Hematopoietic multipotent progenitor cell treated with erythropoietin and hydrocortisone succinate and interleukin-3 and kit ligand, for 8 days (in vitro differentiated cells): ENCODE measurements around the gene MCTS1.
"Not testable (repeated sequence)": the region's sequence is repeated elsewhere in the genome, so short reads cannot be mapped to it uniquely, and the experiment has no call there.

Experiments used
- DNase-seq: peaks from one replicate; pipeline ENCODE4 v3.0.0-alpha.2; 2015

MCTS1 gene, protein sequence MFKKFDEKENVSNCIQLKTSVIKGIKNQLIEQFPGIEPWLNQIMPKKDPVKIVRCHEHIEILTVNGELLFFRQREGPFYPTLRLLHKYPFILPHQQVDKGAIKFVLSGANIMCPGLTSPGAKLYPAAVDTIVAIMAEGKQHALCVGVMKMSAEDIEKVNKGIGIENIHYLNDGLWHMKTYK

DNA sequence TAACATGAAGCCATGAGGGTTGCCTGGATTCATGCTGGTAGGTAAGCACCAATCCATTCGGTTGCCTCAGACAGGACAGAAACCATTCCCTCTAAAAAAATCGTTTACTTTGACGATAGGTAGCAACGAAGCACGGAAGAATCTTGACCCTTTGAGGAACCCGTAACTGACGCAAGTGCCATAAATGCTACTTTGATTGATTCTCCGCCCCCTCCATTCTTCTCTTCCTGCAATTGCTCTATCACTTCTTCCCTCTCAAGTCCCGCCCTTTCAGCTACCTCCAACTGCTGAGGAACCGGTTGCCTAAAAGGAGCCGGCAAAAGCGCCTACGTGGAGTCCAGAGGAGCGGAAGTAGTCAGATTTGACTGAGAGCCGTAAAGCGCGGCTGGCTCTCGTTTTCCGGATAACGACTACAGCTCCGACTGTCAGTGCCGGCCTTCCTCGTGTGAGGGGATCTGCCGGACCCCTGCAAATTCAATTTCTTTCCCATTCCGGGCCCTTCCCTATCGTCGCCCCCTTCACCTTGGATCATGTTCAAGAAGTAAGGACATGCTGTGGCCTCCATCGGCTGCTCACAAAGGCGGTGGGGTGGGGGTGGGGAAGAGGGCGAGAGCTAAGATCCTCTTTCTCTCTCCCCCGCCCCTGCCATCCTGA lies at the start of gene MCTS1:
MCTS1 (plus strand) TSS at position 395 of the 654 bp plus-strand sequence; CDS start at position 531, 136 bp downstream.
- DNase-seq: peak; percentile 96

DNA sequence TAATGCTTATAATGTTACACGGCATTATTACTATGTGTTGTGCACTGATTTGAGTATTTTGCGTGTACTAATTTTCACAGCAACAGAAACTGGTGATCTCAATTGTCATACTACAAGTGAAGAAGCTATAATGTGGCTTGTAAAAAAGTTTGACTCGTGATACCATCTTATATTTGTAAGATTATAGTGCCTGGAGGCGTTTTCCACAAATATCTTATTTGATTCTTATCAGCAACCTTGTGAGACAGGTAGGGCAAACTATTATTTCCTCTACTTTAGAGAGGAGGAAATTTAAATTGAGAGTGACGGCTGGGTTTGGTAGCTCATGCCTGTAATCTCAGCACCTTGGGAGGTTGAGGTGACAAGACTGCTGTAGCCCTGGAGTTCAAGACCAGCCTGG lies 47.6 kb upstream of the MCTS1 start:
- no peak for DNase-seq

DNA sequence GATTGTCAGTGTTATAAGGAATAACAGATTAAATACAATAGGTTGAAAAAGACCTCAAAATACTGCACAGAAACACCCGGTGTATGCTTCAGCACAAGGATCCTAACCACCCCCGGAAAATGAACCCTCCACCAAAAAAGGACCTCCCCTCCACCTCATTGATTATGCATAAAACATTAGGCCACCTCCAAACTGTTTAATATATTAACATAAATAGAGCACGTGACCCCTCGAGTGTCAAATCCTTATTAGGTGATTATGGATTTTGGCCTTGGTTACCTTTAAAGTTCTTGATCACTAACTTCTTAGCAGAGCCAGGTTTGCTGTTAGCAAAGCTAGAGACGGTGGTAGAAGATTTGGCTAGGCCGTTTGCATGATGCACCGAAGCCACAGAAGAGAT lies 44.1 kb upstream of the MCTS1 start:
- peak; percentile 3 for DNase-seq

DNA sequence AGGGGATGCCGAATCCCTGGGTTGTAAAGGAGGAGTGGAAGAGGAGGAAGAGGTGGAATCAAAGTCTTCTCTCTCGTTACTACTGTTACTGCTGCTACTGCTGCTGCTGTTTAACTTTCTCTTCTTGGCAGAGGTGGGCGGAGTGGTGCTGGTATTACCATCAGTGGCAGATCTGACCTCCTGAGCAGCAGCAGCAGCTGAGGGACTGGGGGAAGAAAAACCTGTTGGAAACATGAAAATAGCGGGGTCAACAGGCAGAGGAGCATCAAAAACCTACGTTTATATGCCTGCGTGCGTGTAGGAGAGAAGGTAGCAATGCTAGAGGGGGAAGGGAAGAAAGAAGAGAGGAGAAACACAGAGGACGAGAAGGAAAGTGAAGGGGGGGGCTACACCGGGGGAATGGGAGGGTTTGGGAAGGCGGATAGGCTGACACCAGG lies 43.5 kb upstream of the MCTS1 start:
- peak; percentile 42 for DNase-seq

DNA sequence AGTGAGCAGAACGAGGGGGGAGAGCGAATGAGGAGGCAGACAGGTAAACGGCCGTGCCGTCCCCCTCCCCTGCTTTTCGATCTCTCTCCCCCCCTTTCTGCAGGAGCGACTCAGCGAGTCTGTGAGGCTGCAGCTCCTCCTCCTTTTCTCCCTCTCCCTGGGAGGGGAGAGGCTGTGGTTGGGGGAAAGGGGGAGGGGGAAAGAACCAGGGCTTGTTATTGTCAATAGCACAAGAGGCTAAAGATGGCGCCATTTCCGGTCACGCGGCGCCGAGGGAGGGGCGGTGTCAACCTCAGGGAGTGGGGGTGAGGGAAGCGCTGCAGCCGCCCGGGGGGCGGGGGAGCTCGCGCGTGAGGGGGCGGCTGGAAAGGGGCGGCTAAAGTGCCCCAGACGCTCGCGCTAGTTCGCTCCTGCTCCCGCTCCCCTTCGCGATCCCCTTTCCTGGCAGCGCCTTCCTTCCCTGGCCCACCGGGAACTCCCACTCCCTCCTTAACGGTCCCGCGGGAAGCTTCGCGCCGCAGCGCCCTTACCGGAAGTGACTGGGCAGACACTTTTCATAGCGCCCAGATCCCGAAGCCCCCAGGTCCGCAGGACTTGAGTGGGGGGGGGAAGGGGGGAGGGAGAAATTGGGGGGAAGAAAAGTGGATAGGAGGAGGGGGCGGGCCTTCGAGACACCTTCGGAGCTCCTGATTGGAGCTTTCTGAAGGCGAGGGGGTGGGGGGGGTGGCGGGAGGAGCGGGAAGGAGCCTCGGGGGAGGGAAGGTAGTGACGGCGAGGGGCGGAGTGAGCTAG lies 42.9 kb upstream of the MCTS1 start, which contains the start of gene CUL4B:
CUL4B (minus strand) TSS at position 121 of the 792 bp plus-strand sequence. CDS start 324 bp downstream, outside the sequence.
- DNase-seq: peak; percentile 93

DNA sequence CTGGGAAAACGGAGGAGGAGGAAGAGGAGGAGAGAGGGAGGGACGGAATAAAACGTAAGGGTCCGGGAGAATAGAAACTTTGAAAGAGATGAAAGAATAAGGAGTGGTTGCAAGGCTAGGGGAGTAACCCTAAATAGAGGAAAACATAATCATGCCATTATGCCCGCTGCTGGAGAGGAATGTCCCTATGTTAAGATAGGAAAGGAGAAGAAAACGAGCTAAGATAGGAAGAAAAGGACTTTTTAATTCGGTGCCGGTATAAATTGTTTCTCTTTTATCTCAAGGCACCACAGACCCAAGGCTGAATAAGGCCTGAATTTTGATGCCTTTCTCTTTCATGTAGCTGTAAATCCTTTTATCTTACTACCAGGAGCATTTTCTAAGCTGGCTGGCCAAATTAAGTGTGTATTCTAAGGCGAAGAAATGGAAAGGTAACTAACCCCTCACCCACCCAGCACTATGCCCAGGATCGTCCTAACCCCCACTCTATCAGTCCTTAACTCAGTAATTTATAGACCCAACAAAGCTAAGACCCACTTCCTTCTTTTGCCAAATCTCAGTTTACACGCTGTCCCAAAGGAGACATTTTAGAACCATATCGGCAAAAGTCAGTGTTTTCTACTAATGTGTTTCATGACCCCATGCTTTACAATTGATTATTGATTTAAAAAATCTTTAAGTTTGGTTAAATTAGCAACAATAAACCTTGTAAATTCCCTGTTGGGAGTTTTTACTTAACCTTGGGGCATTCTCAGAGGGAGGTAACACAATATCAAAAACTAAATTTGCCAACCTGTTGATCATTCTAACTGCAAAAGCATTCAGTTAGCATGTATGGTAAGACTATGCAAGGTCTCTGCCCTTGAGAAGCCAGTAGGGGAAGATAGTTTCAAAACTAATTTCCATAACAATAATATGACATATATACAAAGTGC lies 42.0 kb upstream of the MCTS1 start:
- peak; percentile 2 for DNase-seq

DNA sequence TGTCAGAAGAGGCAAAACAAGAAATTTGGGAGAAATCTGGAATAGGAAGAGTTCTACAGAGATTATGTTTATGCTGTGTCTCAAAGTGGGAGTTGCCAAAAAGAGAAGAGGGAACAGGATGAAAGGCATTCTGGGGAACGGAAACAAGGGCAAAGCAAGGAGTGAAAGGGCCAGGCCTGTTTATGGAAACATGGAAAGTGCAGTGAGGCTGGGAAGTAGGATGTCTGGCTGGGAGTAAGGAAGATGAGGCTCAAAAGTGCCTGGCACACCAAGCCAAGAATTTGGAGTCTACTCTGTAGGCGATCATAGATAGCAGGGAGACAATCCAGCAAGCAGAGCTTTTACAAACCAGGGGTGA lies 41.4 kb upstream of the MCTS1 start:
- DNase-seq: peak; percentile 4

DNA sequence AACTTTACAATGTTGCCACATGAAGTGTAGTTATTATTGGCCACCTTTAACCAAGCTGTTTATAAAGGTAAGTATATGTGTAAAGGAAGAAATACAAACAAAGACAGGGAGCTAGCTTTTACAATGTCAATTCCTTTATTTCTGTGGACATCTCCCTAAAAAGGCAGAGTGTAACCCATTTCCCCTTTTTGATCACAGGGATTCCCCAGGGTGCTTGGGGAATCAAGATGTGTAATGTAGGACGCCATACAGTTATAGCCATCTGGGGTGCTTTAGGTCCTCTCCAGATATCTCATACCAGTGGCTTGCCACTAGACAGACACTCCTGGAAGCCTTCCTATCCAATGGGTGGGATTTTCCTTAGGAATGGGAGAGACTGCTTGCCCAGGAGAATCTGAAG lies 39.0 kb upstream of the MCTS1 start:
- DNase-seq: no peak

DNA sequence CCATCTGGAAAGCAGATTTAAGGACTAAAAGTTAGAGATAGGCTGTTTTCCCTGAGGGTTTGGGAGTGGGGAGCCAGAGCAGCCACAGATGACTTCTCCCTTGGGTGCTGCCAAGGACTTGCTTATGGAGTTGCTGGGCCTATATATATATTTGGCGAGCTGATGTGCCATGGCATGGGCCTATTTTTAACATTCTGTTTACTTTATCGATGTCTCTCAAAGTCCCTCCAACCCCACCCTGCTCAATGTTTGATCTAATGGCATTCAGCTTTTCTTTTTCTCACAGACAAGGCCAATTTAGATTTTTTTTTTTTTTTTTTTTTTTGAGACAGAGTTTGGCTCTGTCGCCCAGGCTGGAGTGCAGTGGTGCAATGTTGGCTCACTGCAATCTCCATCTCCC lies 37.1 kb upstream of the MCTS1 start:
- DNase-seq: no peak

DNA sequence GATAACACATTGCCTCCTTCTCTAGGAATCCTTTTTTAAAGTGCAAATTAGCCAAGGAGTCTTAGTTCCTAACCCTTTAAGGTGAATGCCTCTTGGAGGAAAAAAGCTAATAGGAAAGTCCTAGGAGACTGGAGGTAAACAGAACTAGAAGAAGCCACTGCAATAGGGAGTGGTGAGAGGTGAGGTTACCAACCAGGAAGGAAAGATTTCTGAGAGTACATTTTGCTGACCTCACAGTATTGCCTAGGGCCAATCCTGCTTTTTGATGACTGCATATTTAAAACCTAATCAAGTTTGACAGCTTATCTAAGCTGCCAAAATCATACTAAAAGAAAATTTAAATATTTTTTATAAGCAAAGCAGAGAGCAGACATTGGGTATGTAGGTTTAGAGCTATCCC lies 35.9 kb upstream of the MCTS1 start:
- peak; percentile 1 for DNase-seq

DNA sequence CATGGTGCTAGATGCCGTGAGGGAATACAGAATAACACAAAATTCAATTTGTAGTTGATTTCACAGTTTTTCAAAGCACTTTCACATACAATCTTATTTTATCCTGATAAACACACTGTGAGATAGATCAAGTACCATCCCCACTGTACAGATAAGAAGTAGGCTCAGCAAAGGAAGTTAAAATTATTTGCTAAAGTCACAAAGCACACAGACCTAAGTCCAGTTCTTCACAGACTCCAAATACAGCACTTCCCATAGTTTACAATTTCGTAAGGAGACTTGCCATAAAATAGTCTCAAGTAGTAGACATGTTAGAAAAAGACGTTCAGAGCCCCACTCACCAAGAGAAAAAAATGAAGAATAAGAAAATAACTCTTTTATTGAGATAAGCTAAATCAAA lies 35.3 kb upstream of the MCTS1 start:
- DNase-seq: no peak

DNA sequence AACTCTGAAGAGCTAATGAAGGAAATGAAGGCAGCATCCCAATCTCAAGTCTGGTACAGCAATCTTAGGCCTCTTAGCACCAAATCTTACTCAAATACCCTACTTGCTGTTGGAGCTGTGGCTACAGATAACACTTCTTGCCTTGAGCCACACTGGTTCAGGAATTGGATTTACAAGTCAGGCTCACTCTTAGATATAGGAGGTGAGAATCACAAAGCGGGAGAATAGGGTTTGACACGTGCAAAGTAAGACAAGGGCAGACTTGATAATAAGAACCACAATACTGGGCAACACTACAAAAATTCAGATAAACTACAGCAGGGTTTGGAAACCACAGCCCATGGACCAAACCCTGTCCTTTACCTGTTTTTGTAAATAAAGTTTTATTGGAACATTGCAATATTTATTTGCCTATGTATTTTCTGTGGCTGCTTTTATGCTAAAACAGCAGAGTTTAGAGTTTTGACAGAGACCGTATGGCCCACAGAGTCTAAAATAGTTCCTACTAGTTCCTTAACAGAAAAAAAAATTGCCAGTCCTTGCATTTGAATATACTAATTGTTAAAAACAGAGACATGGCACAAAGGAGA lies 33.8 kb upstream of the MCTS1 start:
- peak; percentile 75 for DNase-seq

DNA sequence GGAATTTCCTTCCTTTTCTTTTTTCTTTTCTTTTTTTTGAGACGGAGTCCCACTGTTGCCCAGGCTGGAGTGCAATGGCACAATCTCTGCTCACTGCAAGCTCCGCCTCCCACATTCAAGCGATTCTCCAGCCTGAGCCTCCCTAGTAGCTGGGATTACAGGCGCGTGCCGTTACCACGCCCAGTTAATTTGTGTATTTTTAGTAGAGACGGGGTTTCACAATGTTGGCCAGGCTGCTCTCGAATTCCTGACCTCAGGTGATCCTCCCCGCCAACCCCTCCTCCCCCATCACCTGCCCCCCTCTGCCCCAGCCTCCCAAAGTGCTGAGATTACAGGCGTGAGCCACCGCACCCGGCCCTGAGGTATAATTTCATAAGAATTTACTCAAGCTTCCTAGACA lies 30.1 kb upstream of the MCTS1 start:
- not testable (repeated sequence) for DNase-seq

DNA sequence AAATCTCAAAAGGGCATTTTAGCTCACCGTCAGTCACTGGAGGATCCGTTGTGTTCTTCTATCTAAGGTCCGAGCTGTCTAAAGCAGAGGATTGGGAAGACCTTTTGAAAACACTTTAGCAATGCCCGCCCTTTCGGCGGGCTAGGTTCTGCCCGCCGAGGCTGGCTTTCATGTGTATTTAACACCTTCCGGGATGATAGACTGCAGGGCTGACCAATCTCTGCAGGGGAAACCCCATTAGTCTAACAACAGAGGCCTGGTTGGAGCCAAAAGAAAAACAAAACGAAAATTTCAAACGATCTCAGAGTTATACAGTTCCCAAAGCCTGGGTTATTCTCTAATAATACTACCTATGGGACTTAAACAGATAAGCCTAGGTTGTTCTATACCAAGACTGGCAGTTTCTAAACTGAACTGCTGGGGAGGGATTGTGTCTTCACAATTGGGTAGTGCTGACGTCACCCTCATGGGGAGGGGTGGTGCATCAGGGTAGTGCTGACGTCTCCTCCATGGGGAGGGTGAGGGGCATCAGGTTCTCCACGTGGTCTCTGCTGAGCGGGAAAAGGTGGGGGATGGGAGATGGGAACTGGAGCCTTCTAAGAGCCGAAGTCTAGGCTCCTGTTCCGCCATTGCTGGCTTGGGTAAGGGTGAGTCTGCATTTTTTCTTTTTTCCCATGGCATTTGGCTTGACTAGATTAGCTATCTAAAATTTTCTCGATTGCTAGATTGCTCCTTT lies 28.4 kb upstream of the MCTS1 start:
- no peak for DNase-seq

DNA sequence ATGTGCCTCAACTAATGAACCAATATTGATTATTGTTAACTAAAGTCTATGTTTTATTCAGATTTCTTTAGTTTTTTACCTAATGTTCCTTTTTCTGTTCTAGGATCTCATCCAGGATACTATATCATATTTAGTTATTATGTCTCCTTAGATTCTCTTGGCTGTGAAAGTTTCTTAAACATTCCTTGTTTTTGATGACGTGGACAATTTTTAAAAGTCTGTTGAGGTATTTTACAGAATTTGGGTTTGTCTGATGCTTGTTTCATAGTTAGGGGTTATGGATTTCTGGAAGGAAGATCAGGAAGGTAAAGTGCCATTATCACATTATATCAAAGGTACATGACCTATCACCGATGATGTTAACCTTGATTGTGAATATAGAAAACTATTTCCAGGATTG lies 18.2 kb upstream of the MCTS1 start:
- no peak for DNase-seq

DNA sequence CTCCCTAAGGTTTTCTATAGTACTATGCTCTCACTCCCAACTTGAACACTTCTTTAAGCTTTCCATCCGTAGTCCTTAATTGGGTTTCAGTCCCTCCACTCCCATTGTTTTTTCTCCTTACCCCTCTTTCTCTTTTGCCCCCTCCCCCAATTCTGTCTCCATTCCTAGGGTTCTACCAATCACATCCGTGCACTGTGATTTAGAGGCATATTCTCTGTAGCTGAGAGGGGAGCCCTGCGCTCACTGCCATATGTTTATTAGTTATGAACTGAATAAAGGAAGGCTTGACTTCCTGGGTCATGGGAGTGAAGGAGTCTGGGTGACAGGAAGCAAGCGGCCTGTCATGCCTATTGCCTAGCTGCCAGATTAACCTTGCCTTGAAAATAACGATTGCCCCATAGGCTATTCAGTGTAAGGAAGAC lies 471 bp downstream of the MCTS1 start:
- peak; percentile 53 for DNase-seq

DNA sequence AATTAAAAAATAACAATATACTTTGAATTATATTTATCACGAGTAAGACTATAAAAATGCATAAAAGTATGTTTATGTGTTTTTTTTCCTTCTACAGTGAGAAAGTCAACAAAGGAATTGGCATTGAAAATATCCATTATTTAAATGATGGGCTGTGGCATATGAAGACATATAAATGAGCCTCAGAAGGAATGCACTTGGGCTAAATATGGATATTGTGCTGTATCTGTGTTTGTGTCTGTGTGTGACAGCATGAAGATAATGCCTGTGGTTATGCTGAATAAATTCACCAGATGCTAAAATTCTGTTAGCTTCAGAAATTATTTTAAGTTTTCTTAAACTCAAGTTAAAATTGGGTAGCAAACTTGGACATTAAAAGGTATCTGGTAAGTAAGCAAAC lies 8.2 kb downstream of the MCTS1 start:
- no peak for DNase-seq

DNA sequence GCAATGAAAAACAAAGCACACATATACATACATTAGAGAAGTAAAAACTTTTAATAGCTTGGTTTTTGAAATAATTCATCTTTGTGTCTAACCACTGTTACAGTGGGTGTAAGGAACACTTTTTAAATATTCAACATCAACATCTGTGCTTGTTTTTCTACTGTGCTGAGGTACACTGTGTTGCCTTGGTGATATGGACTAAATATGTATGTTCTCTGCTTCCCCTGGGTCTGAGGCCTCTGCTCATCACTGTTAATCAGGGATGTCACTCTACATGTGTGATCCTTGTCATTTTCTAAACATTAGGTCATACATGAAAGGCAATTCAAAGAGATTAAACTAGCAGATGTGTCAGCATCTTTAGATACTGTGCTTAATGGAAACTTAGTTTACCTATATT lies 10.9 kb downstream of the MCTS1 start:
- DNase-seq: no peak

DNA sequence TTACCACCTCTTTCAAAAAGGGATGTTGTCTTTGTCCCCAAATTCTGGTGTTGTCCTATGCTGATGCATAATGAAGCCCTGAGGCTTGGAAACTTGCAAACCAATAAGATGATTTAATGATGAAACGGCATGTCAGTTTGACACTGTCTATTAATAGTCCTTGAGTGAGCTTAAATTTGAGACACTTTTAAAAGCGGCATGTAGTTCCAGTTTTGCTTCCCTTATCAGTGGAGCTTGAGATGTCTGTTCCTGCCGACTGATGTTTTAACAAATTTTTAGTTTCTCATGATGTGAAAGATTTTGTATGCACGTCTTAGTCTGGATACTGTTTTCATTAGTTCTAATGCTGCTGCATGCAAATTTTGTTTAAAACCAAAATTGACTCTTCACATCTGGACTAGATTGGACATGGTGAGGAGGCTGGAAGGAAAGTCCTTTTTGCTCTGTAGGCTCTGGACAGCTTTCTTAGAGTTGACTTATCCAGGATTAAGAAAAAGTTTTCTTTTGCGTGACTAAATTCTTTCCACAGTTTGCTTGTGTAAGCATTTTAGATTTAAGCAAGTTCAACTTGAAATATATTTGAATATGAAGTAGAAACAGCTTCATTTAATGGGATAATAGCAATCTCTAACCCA lies 14.2 kb downstream of the MCTS1 start:
- DNase-seq: no peak

DNA sequence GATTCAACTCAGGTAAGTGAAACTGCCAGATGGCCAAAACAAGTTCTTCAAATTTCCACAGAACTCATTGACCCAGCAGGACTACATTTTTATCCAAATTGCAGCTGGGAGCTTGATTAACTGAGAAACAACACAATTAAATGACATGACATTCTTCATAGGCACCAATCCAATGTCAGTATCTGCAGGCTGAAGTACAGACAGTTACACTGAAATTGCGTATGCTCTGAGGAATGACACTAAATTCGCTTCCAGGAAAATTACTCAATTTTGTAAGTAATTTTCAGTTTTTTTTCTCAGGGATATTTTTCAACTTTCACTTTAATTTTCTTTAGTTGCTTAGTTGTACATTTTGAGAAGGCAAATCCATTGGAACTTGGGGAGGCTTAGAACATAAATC lies 21.5 kb downstream of the MCTS1 start:
- DNase-seq: no peak
